IPS-NIHi11 (cell line): ENCODE measurements around the gene IL15RA.
"Not testable (repeated sequence)": the region's sequence is repeated elsewhere in the genome, so short reads cannot be mapped to it uniquely, and the experiment has no call there.

Experiments
- DNase-seq: peaks from one replicate; pipeline ENCODE4 v3.0.0; 2012; ENCODE audit warnings: mixed read lengths, low spot score

The IL15RA gene

DNA sequence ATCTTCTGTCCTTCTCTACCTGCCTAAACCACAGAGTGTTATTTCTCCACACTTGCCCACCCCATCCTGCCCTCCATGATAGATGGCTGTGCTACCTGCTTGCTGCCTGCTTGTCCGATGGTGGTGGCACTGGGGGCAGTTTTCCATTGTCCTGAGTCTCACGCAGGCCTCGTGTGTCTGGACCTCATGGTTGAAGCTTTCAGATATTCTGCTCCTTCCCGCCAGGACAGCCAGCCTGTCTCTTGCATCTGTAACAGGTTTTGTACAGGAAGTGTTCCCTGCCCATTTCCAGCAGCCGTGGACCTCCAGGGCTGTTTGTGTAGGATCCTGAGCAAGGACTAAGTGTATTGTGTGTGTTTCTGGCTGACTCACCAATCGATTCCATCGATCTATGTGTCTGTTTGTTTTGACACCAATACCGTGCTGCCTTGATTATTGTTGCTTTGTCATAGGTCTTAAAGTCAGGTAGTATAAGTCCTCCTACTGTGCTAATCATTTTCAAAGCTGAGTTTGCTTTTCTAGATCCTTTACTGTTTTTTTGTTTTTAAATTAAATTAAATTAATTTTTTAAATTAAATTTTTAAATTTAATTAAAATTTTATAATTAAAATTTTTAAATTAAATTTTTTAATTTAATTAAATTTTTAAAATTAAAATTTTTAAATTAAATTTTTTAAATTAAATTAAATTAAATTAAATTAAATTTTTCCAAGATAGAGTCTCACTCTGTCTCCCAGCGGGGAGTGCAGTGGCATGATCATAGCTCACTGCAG, 8.5 kb downstream of the IL15RA start:
- no peak for DNase-seq

DNA sequence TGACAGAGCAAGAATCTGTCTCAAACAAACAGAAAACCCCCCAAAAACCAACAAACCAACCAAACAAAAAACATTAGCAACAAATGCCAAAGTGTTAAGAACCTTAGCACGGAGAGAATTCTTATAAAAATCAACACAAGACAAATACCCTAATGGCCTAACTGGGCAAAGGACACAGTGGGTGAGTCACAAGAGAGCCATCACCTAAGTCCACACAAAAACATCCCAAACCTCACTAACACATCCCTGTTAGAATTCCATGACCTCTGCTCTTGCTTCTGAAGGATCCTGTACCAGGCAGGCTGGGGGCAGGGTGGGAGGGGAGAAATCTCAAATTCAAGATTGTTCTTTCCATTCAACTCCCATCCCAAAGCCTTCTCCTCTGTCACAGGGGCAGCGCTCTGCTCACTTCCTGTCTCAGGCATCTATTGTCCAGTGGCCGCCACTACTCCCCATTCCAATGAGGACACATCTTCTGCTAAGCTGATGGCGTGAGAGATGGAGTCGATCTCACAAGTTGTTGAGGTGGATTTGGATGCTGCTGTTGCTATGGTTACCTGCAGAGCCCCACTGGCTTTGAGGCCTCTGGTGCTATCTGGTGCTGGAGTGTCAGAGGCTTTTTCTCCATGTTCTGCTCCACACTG, 9.2 kb downstream of the IL15RA start:
- no peak for DNase-seq

DNA sequence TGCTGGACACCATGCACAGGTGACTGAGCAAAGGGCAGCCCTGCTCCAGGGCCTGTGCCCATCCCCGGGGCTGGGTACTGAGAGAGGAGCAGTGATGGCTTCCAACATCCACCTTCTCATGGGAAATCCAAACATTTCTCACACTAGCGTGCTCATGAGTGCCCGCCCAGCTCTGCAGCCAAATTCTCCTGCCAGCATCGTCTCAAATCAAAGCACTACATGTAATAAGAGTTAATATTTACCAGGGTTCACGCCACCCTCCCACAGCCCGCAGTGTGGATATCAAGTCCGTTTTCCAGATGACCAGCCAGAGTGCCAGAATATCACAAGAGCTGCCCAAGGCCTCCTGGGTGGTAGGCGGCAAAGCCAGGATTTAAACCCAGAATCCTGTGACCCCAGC, 12.1 kb downstream of the IL15RA start:
- no peak for DNase-seq

DNA sequence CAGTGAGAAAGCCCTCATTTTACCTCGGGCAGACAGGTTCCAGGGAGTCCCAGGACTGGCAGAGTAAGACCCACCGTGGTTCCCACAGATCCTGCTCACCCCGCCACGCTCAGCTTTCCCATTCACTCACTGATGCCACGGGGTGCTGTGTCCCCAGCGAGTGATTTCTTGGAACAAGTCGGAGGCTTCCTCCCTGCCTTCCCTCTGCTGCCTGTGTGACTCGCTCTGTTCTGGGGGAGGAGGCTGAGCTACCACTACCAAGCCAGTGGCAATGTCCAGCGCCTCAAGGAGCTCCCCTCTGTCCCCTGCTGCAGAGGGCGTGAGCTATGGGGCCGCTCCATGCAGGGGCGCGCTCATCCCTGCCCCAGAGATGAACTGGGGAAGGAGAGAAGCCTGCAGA, 12.6 kb downstream of the IL15RA start:
- DNase-seq: no peak

DNA sequence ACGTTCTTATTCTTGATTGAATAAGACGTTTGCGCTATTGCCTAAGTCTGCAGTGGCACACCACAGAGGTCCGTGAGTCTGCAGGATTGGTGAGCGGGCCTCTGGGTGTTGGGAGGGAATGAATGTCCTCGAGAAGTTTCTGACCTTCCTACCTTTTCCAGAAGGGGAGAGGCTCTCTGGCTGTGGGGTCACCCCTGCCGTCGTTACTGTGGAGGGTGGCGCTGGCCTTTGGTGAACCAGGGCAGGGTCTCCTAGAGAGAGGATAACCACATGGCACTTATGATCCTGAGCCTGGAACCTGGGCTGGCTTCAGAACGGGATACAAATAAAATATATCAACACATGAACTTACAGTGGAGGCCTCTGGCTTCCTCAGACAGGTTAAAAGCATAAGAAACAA, 13.8 kb downstream of the IL15RA start:
- no peak for DNase-seq

DNA sequence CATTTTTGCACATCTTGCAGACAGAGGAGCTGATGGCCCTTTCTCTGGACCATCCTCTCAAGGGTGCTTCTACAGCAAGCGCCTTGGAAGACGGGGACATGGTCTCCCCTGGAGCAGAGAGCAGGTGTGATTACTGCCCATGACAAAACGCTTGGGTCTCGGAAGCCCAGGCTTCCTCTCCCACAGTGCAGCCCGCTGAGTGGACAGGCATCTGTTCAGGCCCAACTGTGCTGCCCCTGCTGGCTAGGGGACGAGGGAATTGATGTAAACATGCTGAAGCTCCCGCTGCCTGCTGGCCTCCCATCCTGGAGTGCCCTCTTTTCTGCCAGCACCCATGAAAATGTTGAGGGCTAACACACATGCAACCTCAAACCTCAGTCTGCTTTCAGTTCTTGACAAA, 14.3 kb downstream of the IL15RA start:
- no peak for DNase-seq

DNA sequence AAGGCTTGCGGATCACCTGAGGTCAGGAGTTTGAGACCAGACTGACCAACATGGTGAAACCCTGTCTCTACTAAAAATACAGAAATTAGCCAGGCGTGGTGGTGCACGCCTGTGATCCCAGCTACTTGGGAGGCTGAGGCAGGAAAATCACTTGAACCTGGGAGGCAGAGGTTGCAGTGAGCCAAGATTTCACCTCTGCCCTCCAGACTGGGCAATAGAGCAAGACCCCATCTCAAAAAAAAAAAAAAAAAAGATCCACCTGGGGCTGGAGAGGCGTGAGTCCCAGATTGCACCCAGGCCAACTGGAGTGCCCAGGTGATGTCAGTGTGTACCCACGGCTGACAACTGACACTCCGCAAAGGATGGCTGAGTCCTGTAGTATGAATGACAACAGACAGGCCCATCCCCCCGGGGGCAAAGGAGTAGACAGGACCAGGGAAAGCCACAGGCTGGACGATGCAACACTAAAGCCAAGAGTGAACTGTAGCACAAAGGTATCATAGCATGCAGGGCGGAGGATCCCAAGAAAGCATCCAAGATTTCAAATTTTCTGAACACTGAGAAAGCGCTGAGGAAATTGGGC, 14.9 kb downstream of the IL15RA start:
- not testable (repeated sequence) for DNase-seq

DNA sequence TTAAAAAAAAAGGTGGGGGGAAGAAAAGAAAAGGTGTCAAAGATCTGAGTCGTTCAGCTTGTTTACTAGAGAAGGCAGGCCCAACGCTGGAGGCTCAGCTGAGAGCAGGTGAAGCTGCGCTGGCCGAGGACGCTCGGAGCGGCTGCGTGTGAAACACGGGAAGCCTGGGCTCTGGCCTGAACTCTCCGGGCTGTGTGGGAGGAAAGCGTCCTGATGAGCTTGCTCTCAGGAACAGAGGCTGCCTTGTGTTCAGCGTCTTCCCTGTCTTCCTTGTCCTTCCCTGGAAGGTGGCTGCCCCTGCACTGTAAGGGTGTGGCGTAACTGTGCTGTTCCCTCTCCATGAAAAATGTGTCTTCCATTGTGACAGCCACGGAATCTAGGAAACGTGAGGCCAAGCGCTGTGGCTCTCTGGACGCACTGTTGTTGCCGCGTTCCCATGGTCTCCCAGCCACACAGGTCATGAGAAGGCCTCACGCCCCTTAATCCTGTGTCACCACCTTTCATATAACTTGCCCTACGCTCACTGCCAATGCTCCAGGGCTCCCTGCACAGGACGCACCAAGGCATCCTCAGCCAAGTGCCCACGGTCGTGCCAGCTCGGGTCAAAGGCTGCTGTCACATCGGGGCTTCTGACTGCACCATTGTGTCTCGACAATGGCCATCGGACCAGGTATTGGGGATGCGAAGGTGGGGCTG, 15.8 kb downstream of the IL15RA start:
- DNase-seq: no peak

DNA sequence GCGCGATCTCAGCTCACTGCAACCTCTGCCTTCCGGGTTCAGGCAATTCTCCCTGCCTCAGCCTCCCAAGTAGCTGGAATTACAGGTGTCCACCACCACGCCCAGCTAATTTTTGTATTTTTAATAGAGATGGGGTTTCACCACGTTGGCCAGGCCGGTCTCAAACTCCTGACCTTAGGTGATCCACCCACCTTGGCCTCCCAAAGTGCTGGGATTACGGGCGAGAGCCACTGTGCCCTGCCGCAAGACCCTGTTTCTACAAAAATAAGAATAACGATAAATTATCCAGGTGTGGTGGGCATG, 16.4 kb downstream of the IL15RA start:
- not testable (repeated sequence) for DNase-seq

DNA sequence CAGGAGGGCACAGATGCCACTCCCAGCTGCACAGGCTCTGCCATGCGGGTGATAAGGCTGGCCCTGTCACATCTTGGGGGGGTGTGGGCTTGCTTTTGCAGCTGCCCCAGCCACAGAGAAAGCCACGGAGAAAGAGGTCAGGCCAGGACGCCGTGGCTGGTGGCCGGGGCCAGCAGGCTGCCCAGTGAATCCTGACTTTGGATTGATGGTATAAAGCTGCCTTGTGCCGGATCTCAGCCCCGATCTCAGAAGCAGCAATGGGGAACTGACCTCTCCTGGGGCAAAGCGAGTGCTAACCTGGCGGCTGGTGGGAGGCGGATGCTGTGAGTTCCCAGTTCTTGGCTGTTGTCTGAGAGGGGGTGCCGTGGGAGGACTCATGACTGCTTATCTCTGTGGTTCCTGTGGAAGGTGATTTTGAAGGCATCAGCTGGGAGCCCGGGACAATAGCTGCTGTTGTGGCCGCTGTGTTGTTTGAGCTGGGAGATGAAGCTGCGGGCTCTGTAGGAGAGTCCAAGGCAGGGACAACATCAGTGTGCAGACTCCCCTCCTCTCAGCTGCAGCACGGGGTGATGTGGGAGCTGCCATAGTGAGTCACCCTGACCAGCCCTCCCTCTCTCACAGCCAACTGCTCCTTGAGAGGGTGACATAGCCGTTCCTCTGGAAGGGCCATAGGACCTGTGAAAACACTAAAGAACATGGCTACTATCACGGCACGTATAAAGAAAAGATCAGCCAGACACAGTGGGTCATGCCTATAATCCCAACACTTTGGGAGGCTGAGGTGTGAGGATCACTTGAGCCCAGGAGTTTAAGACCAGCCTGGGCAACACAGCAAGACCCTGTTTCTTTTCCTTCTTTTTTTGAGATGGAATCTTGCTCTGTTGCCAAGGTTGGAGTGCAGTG, 17.0 kb downstream of the IL15RA start:
- no peak for DNase-seq

DNA sequence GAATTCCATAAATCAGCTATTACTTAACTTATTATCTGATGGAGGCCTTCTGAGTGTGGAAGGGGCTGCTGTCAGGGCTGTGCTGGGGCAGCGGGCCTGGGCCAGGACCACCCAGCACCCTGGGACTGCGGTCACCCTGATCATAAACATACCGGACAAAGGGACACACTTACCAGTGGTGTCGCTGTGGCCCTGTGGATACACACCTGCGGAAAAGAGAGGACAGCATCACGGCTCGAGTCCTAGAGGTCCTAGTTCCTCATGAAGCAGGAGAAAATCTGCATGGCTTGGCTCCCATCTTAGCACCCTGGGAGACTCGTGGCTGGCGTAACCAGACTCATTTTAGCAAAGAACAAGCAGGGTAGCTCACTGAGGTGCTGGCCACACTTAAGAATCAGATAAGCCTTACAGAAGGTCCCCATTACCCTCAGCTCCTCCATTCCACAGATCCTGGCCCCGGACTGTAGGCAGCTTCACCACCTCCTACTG, 17.7 kb downstream of the IL15RA start:
- no peak for DNase-seq

DNA sequence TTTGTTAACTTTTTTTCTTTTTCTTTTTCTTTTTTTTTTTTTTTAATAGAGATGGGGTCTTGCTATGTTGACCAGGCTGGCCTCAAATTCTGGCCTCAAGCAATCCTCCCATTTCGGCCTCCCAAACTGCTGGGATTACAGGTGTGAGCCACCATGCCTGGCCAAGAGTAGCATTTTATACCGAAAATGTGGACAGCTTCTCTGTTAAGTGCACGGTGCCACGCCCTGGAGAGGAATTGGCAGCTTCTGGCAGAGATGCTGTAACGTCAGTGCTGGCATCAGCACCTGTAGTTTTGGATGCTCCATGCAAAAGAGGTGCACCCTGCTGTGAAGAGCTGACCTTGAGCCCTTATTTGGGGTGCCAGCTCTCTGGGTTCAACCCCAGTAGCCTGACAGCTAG, 18.2 kb downstream of the IL15RA start:
- DNase-seq: no peak

DNA sequence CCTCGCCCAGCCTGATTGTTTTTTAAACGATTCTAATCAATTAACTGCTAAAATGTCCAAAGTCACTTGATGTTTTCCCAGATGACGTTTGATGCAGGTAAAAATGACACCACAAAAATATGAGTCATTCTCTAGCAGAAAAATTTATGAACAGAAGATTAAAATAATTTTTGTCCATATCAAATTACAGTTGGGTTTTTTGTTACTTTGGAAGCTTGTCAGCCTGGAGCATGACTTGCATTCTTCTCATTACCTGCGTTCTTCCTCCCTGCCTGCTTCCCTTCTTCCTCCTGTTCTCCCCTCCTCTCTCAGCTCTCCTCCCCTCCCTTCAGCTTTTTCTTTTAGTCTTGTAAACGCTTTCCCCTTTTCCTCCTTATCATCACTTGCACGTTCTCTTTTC, 18.7 kb downstream of the IL15RA start:
- DNase-seq: no peak

DNA sequence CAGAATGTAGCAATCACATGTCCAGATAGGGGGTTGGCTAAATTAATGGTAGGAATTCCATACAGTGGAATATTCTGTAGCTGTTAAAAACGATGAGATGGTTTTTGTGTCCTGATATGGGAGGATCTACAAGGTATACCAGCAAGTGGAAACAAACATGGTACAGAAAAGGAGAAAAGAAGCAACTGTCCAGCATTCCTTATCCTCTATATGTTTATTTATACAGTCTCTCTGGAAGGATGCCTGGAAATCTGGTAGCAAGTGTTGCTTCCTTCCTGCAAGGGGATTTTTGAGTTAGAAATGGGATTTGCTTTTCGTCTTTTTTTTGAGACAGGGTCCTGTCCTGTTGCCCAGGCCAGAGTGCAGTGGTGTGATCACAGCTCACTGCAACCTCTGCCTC, 19.3 kb downstream of the IL15RA start:
- DNase-seq: no peak

DNA sequence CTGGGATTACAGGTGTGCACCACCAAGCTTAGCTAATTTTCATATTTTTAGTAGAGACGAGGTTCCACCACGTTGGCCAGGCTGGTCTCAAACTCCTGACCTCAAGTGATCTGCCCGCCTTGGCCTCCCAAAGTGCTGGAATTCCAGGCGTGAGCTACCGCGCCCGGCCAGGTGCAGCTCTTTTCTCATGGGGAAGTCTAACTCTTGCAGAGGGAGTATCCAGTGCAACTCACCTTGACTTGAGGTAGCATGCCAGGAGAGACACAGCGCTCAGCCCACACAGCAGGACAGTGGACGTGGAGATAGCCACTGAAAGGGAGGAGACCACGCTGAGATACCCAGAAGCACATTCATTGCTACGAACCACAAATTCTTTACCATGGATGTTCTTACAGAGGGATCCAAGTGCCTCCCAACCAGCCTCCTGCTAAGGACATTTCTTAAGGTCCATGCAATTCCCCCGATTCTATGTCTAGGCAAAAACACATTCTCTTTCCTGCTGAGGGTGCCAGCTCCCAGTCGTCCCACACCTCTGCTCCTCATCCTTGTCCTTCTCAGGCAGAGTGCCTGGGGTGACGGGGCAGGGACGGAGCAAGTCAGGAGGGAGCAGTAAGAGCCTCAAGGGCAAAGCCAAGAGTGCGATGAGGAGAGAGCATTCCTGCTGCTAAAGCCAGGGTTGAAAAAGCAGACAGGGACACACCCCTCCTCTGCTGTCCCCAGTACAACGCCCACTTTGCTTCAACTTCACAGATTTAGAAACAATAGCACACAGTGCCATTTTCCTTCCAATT, 21.0 kb downstream of the IL15RA start:
- no peak for DNase-seq

DNA sequence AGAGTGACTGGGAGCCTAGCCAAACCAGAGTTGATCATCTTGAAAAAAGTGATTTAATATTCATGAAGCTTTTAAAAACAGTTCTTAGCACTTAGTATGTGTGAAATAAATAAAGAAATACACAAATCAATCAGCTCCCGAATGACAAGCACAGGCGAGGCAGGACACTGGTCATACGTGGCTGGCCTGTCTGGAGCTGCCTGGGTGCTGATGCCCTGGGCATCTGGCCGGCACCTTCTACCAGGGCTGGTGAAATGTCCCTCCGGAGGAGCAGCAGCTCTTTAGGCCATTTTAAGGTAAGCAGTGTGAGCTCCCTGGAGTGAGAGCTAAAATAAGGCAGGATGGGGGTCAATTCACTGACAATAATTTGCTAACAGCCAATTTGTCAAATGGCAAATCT, 23.7 kb downstream of the IL15RA start:
- DNase-seq: no peak

DNA sequence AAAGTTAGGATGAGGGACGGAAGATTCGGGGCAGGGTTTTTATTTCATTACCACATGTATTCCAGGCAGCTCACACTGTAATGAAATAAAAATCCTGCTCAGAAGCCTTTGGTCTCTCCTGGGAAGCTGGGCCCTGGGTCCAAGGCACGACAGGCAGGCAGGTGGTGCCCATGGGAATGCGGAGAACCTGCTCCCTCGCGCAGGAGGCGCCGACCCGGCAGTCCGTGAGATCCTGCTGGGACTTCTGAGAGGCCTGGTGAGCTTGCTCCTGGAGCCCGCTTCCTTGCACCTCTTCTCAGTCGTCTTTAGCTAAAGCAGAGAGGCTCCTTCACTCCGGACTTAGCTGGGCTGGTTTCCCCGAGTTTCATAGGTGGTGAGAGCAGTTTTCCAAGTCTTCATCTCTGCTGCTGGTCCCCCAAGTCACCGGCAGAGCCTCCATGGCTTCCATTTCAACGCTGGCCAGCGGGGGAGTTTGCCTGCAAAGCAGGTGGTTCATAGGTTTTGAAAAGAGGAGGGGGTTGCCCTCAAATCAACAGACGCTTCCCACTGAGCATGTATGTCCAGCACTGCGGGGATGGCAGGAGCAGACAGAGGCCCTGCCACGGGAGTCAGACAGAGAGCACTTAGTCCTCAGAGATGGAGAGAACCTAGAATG, 24.5 kb downstream of the IL15RA start:
- DNase-seq: no peak

DNA sequence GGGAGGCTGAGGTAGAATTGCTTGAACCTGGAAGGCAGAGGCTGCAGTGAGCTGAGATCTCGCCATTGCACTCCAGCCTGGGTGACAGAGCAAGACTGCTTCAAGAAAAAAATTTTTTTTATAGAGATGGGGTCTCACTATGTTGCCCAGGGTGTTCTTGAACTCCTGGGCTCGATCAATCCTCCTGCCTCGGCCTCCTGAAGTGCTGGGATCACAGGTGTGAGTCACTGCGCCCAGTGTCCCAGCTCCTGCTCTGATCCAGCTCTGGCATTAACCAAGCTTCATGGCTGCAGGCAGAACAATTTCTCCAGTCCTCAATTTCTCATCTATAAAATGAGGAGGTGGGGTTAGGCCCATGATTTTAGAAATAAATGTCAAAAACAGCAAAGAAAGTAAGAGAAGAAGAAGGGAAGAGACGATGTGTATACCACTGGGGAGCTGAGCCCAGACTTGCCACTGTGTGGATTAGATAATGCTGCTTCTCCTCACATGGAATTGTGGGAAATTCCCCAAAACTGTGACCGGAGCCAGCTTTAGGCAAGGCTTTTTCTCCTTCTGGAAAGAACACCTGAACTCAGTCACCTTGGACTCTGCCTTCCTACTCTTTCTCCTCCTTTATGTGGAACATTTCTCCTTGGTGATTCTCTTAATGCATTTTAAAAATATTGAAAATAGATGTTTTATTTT, 25.5 kb downstream of the IL15RA start:
- DNase-seq: no peak

DNA sequence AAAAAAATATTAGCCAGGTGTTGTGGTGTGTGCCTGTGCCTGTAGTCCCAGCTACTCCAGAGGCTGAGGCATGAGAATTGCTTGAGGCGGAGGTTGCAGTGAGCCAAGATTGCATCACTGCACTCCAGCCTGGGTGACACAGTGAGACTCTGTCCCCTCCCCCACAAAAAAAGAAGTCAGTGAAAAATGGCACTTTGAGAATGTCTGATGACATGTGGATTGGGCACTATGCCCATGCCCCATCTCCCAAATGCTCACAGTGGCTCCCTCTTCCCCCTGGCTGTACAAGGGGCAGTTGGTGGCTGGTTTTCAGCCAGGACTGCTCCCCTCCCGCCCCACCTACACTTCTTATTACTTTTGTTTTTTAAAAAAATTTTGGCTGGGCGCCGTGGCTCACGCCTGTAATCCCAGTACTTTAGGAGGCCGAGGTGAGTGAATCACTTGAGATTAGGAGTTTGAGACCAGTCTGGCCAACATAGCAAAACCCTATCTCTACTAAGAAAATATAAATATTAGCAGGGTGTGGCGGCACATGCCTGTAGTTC, 26.1 kb downstream of the IL15RA start:
- DNase-seq: no peak
